ENCODE data around the gene ZDHHC14.

The ZDHHC14 gene

GRCh38 chr6:157593596-157593995 lies 212.6 kb downstream of the ZDHHC14 start:
- Histone ChIP-seq H3K27ac (replicated peaks) (no peak overlapping the region), H3K27me3 (ENCODE audit: insufficient read depth, poor library complexity, severe bottlenecking) (no peaks in the 10 kb centered on the region), H3K4me3 (replicated peaks; ENCODE audit: insufficient read depth, low read length) (no peak overlapping the region)
- TF ChIP-seq SPI1 (IDR thresholded peaks at IDR 0.05; ENCODE audit: borderline replicate concordance, low read depth) (no peak), POLR2AphosphoS5 (IDR thresholded peaks at IDR 0.05; ENCODE audit: low read depth) (no peak), GABPA (IDR thresholded peaks at IDR 0.05; ENCODE audit: low read depth) (no peak), REST (IDR thresholded peaks at IDR 0.05; ENCODE audit: insufficient replicate concordance, low read depth) (no peak), CTCF (IDR thresholded peaks at IDR 0.05; ENCODE audit: insufficient read depth, low read length) (no peak)
- DNase-seq (ENCODE audit: low read depth in 1 of 2, low spot score in 1 of 2): no peak

- Histone ChIP-seq H3K27ac (replicated peaks) (no peak overlapping the region), H3K4me3 (replicated peaks; ENCODE audit: insufficient read depth, low read length) (no peak overlapping the region), H3K27me3 (ENCODE audit: insufficient read depth, poor library complexity, severe bottlenecking) (no peaks in the 10 kb centered on the region)
- DNase-seq (ENCODE audit: low read depth in 1 of 2, low spot score in 1 of 2): no peak
- TF ChIP-seq POLR2AphosphoS5 (IDR thresholded peaks at IDR 0.05; ENCODE audit: low read depth): no peak
- no peak for TF ChIP-seq CTCF (IDR thresholded peaks at IDR 0.05; ENCODE audit: insufficient read depth, low read length)
- TF ChIP-seq GABPA (IDR thresholded peaks at IDR 0.05; ENCODE audit: low read depth): no peak
- TF ChIP-seq REST (IDR thresholded peaks at IDR 0.05; ENCODE audit: insufficient replicate concordance, low read depth): no peak
- no peak for TF ChIP-seq SPI1 (IDR thresholded peaks at IDR 0.05; ENCODE audit: borderline replicate concordance, low read depth)
Observed at GRCh38 chr6:157594292-157594691, 213.3 kb downstream of the ZDHHC14 start.

GRCh38 chr6:157595768-157596167 lies 214.8 kb downstream of the ZDHHC14 start:
- no peaks in the 10 kb centered on the region for H3K27me3 ChIP-seq (ENCODE audit: insufficient read depth, poor library complexity, severe bottlenecking)
- H3K27ac ChIP-seq (replicated peaks): no peak overlapping the region
- no peak for DNase-seq (ENCODE audit: low read depth in 1 of 2, low spot score in 1 of 2)
- TF ChIP-seq GABPA (IDR thresholded peaks at IDR 0.05; ENCODE audit: low read depth): no peak
- TF ChIP-seq CTCF (IDR thresholded peaks at IDR 0.05; ENCODE audit: insufficient read depth, low read length): no peak
- TF ChIP-seq REST (IDR thresholded peaks at IDR 0.05; ENCODE audit: insufficient replicate concordance, low read depth): no peak
- TF ChIP-seq POLR2AphosphoS5 (IDR thresholded peaks at IDR 0.05; ENCODE audit: low read depth): no peak
- no peak for TF ChIP-seq SPI1 (IDR thresholded peaks at IDR 0.05; ENCODE audit: borderline replicate concordance, low read depth)
- no peak overlapping the region for H3K4me3 ChIP-seq (replicated peaks; ENCODE audit: insufficient read depth, low read length)
